Neuronal stem cell (in vitro differentiated cells): ENCODE data around the gene RNF32. TPM values are rescaled to one million over a fixed set of nuclear protein-coding genes. Genes with fewer than 3 reads are reported as not detected.

Experiments
- DNase-seq: peaks from one replicate; pipeline ENCODE4 v3.0.0-alpha.2; 2013; ENCODE audit warnings: low spot score
- H2AFZ ChIP-seq: one replicate; pipeline ENCODE4 v1.6.1; 2013; ENCODE audit warnings: mild to moderate bottlenecking, low read length, inconsistent platforms
- H2AK5ac ChIP-seq: 2 replicates; pipeline ENCODE4 v1.6.1; 2013; ENCODE audit warnings: low read depth, mild to moderate bottlenecking, inconsistent platforms, low read length, moderate library complexity, mixed read lengths
- H2BK120ac ChIP-seq: 2 replicates; pipeline ENCODE4 v1.6.1; 2013; ENCODE audit warnings: low read depth, mild to moderate bottlenecking, inconsistent platforms, low read length, moderate library complexity, mixed read lengths
- H2BK12ac ChIP-seq: one replicate; pipeline ENCODE4 v1.6.1; 2013; ENCODE audit warnings: low read length, inconsistent platforms
- H2BK15ac ChIP-seq: 2 replicates; pipeline ENCODE4 v1.6.1; 2013; ENCODE audit warnings: mild to moderate bottlenecking, low read length, inconsistent platforms, mixed read lengths
- H2BK5ac ChIP-seq: one replicate; pipeline ENCODE4 v1.6.1; 2013; ENCODE audit warnings: inconsistent platforms, mild to moderate bottlenecking, low read length, moderate library complexity
- H3K14ac ChIP-seq: one replicate; pipeline ENCODE4 v1.6.1; 2013; ENCODE audit warnings: low read length, inconsistent platforms
- H3K18ac ChIP-seq: 2 replicates; pipeline ENCODE4 v1.6.1; 2013; ENCODE audit warnings: low read length, inconsistent platforms
- H3K23ac ChIP-seq: 2 replicates; pipeline ENCODE4 v1.6.1; 2013; ENCODE audit warnings: low read depth, mild to moderate bottlenecking, mixed read lengths, low read length, inconsistent platforms; ENCODE audit not compliant: poor library complexity
- H3K27ac ChIP-seq: replicated peaks from 3 replicates; pipeline ENCODE4 v1.5.1; 2013; ENCODE audit warnings: low read length, inconsistent platforms
- H3K27me3 ChIP-seq, 3 experiments: 2 replicates each; pipeline ENCODE4 v1.6.1; 2013; ENCODE audit warnings: low read length in 3 of 3, mild to moderate bottlenecking in 2 of 3, inconsistent platforms in 1 of 3, low read depth in 1 of 3, mixed read lengths in 1 of 3, moderate library complexity in 1 of 3; ENCODE audit not compliant: control insufficient read depth in 3 of 3, insufficient read depth in 3 of 3
- H3K36me3 ChIP-seq, 2 donors: replicated peaks in 1 of 2; 2 replicates each; pipeline ENCODE4 v1.6.1; 2013; ENCODE audit warnings: low read length in 2 of 2; ENCODE audit not compliant: control insufficient read depth in 2 of 2, insufficient read depth in 2 of 2
- H3K4ac ChIP-seq: 2 replicates; pipeline ENCODE4 v1.6.1; 2013; ENCODE audit warnings: inconsistent platforms, mild to moderate bottlenecking, low read length, moderate library complexity
- H3K4me1 ChIP-seq, 2 donors: 1 replicate in 1 of 2; 2 replicates in 1 of 2; pipeline ENCODE4 v1.6.1; 2013; ENCODE audit warnings: low read length in 2 of 2, low read depth in 1 of 2; ENCODE audit not compliant: control insufficient read depth in 2 of 2, insufficient read depth in 1 of 2
- H3K4me2 ChIP-seq: one replicate; pipeline ENCODE4 v1.6.1; 2013; ENCODE audit warnings: mild to moderate bottlenecking, low read length, inconsistent platforms; ENCODE audit not compliant: insufficient read depth, poor library complexity, severe bottlenecking
- H3K4me3 ChIP-seq, 2 donors: 2 replicates each; pipeline ENCODE4 v1.5.1; 2013; ENCODE audit warnings: low read length in 2 of 2, mild to moderate bottlenecking in 2 of 2, inconsistent platforms in 1 of 2, moderate library complexity in 1 of 2
- H3K79me1 ChIP-seq: one replicate; pipeline ENCODE4 v1.6.1; 2013; ENCODE audit warnings: low read depth, mild to moderate bottlenecking, inconsistent platforms, low read length, moderate library complexity
- H3K9ac ChIP-seq: one replicate; pipeline ENCODE4 v1.6.1; 2013; ENCODE audit warnings: mild to moderate bottlenecking, low read depth, low read length, inconsistent platforms; ENCODE audit not compliant: poor library complexity
- H3K9me3 ChIP-seq, 2 donors: replicated peaks in 1 of 2; 2 replicates each; pipeline versions ENCODE3 to v1.6.1; 2013; ENCODE audit warnings: low read length in 2 of 2, mild to moderate bottlenecking in 2 of 2, inconsistent platforms in 1 of 2, low read depth in 1 of 2, mixed read lengths in 1 of 2, moderate library complexity in 1 of 2; ENCODE audit not compliant: control insufficient read depth in 2 of 2, insufficient read depth in 1 of 2
- H4K8ac ChIP-seq: one replicate; pipeline ENCODE4 v1.6.1; 2013; ENCODE audit warnings: low read depth, mild to moderate bottlenecking, inconsistent platforms, low read length, moderate library complexity
- H4K91ac ChIP-seq: one replicate; pipeline ENCODE4 v1.6.1; 2013; ENCODE audit warnings: low read length, low read depth, mild to moderate bottlenecking, inconsistent platforms; ENCODE audit not compliant: poor library complexity
- WGBS, 2 donors: extraction: QIAGEN DNeasy Blood & Tissue Kit; methylation state at CpG; one replicate each; pipeline ENCODE4 v1.1.7; 2013; ENCODE audit warnings: missing lambda C conversion rate in 2 of 2, mixed read lengths in 1 of 2; ENCODE audit not compliant: insufficient read length in 2 of 2, insufficient replicate concordance in 1 of 2; ENCODE audit errors: extremely low coverage in 2 of 2; 5-methylcytosine and 5-hydroxymethylcytosine counted together
- polyA plus RNA-seq, 2 experiments: library from polyadenylated mRNA; stranded (reverse); fragments of 200-250 nt; gene quantifications; one replicate each; pipeline ENCODE4 v1.2.3, GENCODE V29; 2013

Gene RNF32
- 4.8 TPM for polyA plus RNA-seq (2013, experiment 1 of 2)
- polyA plus RNA-seq (2013, experiment 2 of 2): 5.2 TPM

DNA sequence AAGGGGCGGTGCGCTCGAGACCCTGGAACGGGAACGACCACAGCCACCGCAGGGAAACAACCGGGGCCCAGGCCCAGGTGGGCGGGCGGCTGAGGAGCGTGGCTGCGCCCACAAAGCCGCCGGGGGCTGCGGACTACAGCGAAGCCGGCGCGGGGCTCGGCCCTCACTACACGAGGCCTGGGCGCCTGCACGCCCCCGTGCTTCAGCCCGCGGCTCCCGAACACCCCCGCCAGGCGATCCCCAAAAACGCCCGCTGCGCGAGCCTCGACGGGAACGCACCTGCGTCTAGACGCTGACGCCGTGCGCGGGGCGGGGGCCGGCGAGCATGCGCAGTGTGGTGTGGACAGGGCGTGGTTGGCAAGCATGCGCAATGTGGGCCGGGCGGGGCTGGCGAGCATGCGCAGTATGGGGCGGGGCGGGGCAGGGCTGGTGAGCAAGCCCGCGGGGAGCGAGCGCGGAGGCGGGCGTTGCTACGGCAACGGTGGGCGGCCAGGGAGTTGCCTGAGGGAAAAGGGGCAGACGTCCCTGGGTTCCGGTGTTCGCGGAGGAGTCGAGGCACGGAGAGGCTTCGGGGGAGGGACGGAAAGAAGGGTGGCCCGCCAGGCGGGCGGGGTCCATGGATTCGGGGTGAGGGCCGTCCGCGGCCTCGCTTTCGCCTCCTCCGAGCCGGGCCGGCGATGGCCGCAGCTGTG lies at the start of gene RNF32:
Gene RNF32 (plus strand): TSS at position 518 of the 692 bp plus-strand sequence. CDS start 3,104 bp downstream, outside the sequence.
- H2BK15ac ChIP-seq: peak within 1 kb of the TSS; percentile 25
- H2BK5ac ChIP-seq: peak within 1 kb of the TSS; percentile 66
- peak within 1 kb of the TSS; percentile 44 for H2BK120ac ChIP-seq
- H3K79me1 ChIP-seq: peaks cover 5% of the 10 kb centered on the region
- peak within 1 kb of the TSS; percentile 79 to 94 for H3K4me3 ChIP-seq
- H3K27me3 ChIP-seq: peaks cover 0 to 4% (median 0%) of the 10 kb centered on the region in 3 experiments
- peak within 1 kb of the TSS; percentile 100 for H4K8ac ChIP-seq
- no CpG with 5 or more reads among the region's 85 CpGs for WGBS, 2 donors
- H3K9ac ChIP-seq: peak within 1 kb of the TSS; percentile 91
- H3K4me2 ChIP-seq: peak within 1 kb of the TSS; percentile 81
- H4K91ac ChIP-seq: peak within 1 kb of the TSS; percentile 48
- H3K4ac ChIP-seq: peak within 1 kb of the TSS; percentile 79
- peak within 1 kb of the TSS; percentile 98 for H2AFZ ChIP-seq
- H3K23ac ChIP-seq: peak within 1 kb of the TSS; percentile 92
- H2AK5ac ChIP-seq: peak within 1 kb of the TSS; percentile 99
- peak within 1 kb of the TSS; percentile 52 for H3K27ac ChIP-seq
- no peak within 1 kb of the TSS for H2BK12ac ChIP-seq
- peaks cover 0 to 2% of the 10 kb centered on the region in 2 donors for H3K36me3 ChIP-seq
- peak within 1 kb of the TSS; percentile 39 for H3K14ac ChIP-seq
- peaks cover 1 to 8% of the 10 kb centered on the region in 2 donors for H3K4me1 ChIP-seq
- H3K18ac ChIP-seq: peak within 1 kb of the TSS; percentile 95
- peak; percentile 93 for DNase-seq
- H3K9me3 ChIP-seq: peaks cover 7 to 10% of the 10 kb centered on the region in 2 donors

DNA sequence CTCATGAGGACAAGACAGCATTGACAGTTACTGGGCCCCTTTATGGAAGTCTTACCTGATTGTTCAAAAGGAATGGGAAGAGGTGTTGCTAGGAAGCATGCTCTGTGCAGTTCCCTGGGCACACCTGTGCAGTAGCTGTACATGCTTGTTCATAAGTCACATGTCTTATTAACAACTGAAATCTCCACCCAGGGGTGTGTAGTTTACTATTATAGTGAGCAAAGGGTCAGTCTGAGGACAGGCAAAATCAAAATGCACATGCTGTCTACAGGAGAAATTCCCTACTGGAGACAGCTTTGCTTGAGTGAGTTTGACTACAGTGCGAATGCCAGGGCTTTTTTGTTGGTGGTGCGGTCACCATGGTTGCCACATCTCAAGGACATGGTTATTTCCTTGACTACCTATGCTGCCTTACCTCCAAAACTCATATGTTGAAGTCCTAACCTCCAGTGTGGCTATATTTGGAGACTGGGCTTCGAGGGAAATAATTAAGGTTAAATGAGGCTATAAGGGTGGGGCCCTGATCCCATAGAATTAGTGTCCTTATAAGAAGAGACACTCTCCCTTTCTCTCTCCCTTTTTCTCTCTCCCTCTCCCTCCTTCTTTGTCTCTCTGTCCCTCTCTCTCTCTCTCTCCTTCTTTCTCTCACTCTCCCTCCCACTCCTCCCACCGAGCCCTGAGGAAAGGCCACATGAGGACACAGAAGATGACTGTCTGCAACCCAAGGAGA lies 48.3 kb upstream of the RNF32 start:
- Histone ChIP-seq H4K91ac (no peak overlapping the region), H2AK5ac (no peak overlapping the region), H2AFZ (no peak overlapping the region), H2BK120ac (no peak overlapping the region), H3K18ac (no peak overlapping the region), H3K79me1 (no peaks in the 10 kb centered on the region), H4K8ac (no peak overlapping the region), H3K4me2 (no peak overlapping the region), H3K4me3 (no peak overlapping the region), H3K23ac (no peak overlapping the region), H3K4ac (no peak overlapping the region), H2BK5ac (no peak overlapping the region), H3K27ac (no peak overlapping the region), H3K14ac (no peak overlapping the region), H2BK15ac (no peak overlapping the region), H3K9ac (no peak overlapping the region), H3K9me3 (peaks cover 0 to 13% of the 10 kb centered on the region in 2 donors), H3K27me3 (no peaks in the 10 kb centered on the region), H3K4me1 (no peaks in the 10 kb centered on the region), H3K36me3 (no peaks in the 10 kb centered on the region), H2BK12ac (no peak overlapping the region)
- no CpG with 5 or more reads among the region's 4 CpGs for WGBS, 2 donors
- no peak for DNase-seq

DNA sequence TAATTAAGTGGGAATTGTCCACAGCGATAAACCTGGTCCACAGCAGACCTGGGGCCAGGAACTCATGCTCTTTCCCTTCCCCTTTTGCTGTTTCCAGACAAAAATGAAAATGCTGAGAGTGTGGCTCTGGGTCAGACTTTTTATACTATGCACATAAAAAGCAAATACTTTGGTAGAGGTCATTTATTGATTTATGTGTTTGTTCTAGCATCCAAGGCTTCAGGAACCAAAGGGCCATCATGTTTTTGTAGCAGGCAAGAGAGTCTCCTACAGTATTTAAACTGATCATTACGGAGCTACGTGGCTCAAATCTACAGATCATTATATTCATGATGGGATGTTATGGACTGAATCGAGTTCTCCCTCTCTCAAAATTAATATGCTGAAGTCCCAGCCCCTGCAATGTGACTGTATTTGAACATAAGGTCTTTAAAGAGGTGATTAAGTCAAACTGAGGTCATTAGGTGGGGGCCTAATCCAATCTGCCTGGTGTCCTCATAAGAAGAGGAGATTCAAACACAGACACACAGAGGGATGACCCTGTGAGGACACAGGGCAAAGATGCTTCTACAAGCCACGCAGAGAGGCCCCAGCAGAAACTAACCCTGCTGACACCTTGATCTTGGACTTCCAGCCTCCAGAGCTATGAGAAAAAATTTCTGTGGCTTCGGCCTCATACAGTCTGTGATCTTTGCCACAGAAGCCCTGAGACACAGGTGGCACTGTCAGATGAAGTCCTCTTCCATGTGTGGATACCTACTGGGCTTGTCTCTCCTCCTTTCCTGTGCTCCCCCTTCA lies 46.1 kb upstream of the RNF32 start:
- H3K23ac ChIP-seq: no peak overlapping the region
- H3K4ac ChIP-seq: no peak overlapping the region
- H3K4me1 ChIP-seq: no peaks in the 10 kb centered on the region
- no peak overlapping the region for H3K14ac ChIP-seq
- H2BK12ac ChIP-seq: no peak overlapping the region
- no peak overlapping the region for H3K27ac ChIP-seq
- no peak overlapping the region for H4K8ac ChIP-seq
- H2AK5ac ChIP-seq: no peak overlapping the region
- no peak overlapping the region for H2BK15ac ChIP-seq
- H3K4me2 ChIP-seq: no peak overlapping the region
- no peaks in the 10 kb centered on the region for H3K27me3 ChIP-seq
- no peaks in the 10 kb centered on the region for H3K36me3 ChIP-seq
- no CpG with 5 or more reads among the region's 6 CpGs for WGBS, 2 donors
- no peak overlapping the region for H2AFZ ChIP-seq
- H3K18ac ChIP-seq: no peak overlapping the region
- no peak overlapping the region for H2BK5ac ChIP-seq
- H4K91ac ChIP-seq: no peak overlapping the region
- H3K79me1 ChIP-seq: no peaks in the 10 kb centered on the region
- no peak overlapping the region for H3K9ac ChIP-seq
- H3K4me3 ChIP-seq: no peak overlapping the region
- peaks cover 0 to 13% of the 10 kb centered on the region in 2 donors for H3K9me3 ChIP-seq
- no peak overlapping the region for H2BK120ac ChIP-seq
- no peak for DNase-seq
